ENCODE results near the gene OSBPL10. TPM values are rescaled to one million over a fixed set of nuclear protein-coding genes. Genes with fewer than 3 reads are reported as not detected.

Gene OSBPL10
- total and polyA plus RNA-seq, 2 of the 8 experiments (the other 6 are each of a cell fraction or from before 2014, with no cell fraction given) = 26.2 to 86.7 TPM

- DNase-seq (ENCODE audit: low read depth in 1 of 2, low spot score in 2 of 2) (no peak), FAIRE-seq (no peak)
- H2BK120ac ChIP-seq (replicated peaks; ENCODE audit: low read depth, low read length) = no peak overlapping the region
- H2BK20ac ChIP-seq (ENCODE audit: low read length) = no peak overlapping the region
- H2BK15ac ChIP-seq (ENCODE audit: low read length) = no peak overlapping the region
- no peak overlapping the region for H3K4me3 ChIP-seq (ENCODE audit: extremely low read depth in 1 of 4, insufficient read depth in 2 of 4, low read depth in 3 of 4, low read length in 4 of 4)
- H3K4ac ChIP-seq (replicated peaks; ENCODE audit: insufficient read length, low read depth, low read length) = no peak overlapping the region
- H4K20me1 ChIP-seq (replicated peaks in 1 of 2; ENCODE audit: control insufficient read depth in 1 of 2, insufficient read depth in 2 of 2, low read length in 2 of 2) = no peaks in the 10 kb centered on the region
- ChIA-PET CTCF (ENCODE audit: partially characterized antibody) (interaction anchor here (0.6 kb wide), 1 partner anchor 10 kb away, joined by 4 read pairs; no protein-coding TSS in a partner anchor), POLR2A (ENCODE audit: partially characterized antibody) (no interaction called here)
- H3K9ac ChIP-seq (replicated peaks in 1 of 4; ENCODE audit: extremely low read depth in 1 of 4, low read depth in 3 of 4, low read length in 3 of 4) = no peak overlapping the region
- no peak overlapping the region for H3K56ac ChIP-seq (replicated peaks; ENCODE audit: insufficient read length, low read depth, low read length)
- H4K8ac ChIP-seq (ENCODE audit: extremely low read depth, insufficient read depth, low read length) = no peak overlapping the region
- no peaks in the 10 kb centered on the region; a peak in 2 of 8 replicates for H3K36me3 ChIP-seq (ENCODE audit: control insufficient read depth in 2 of 4, insufficient read depth in 4 of 4, low read length in 3 of 4)
- no peaks in the 10 kb centered on the region for H3K27me3 ChIP-seq (replicated peaks in 1 of 4; ENCODE audit: control insufficient read depth in 3 of 4, extremely low read depth in 1 of 4, insufficient read depth in 3 of 4, low read length in 3 of 4)
- H2AK5ac ChIP-seq (ENCODE audit: low read depth, low read length) = no peak overlapping the region
- no peaks in the 10 kb centered on the region for H3K23me2 ChIP-seq (ENCODE audit: low read depth, low read length)
- no peak overlapping the region for H3K27ac ChIP-seq (ENCODE audit: low read depth, low read length)
- H3K4me1 ChIP-seq (replicated peaks in 1 of 4; ENCODE audit: control insufficient read depth in 3 of 4, insufficient read depth in 4 of 4, low read length in 3 of 4) = 0 out of 7 replicates have a peak, but pooled peaks cover 0 to 2% (median 0%) of the 10 kb centered on the region in 4 experiments
- H3K79me2 ChIP-seq (ENCODE audit: control insufficient read depth in 1 of 2, insufficient read depth in 2 of 2, low read length in 2 of 2) = peaks cover 0 to 9% of the 10 kb centered on the region in 2 experiments; a peak in 2 of 4 replicates
- H2BK5ac ChIP-seq (ENCODE audit: low read depth, low read length) = no peak overlapping the region
- no peak overlapping the region for H2BK12ac ChIP-seq (ENCODE audit: low read depth, low read length)
- H3K14ac ChIP-seq (ENCODE audit: insufficient read length) = no peak overlapping the region
- no peak overlapping the region for H4K91ac ChIP-seq (replicated peaks; ENCODE audit: insufficient read length, low read length)
- no peak overlapping the region for H3K23ac ChIP-seq (ENCODE audit: insufficient read length)
- H3K9me3 ChIP-seq (ENCODE audit: insufficient read depth in 2 of 2, low read depth in 1 of 2, low read length in 1 of 2) = no peaks in the 10 kb centered on the region; a peak in 1 of 4 replicates
- no peak overlapping the region for H3K18ac ChIP-seq (ENCODE audit: extremely low read depth, low read length)
- 97% methylated on average over 5 of the region's 5 CpGs; no CpG with 5 or more reads in 1 of the 2 experiments for WGBS, 2 experiments (ENCODE audit: extremely low coverage in 1 of 2, insufficient coverage in 1 of 2, insufficient read length in 1 of 2, insufficient replicate concordance in 2 of 2, low coverage in 1 of 2, low lambda C conversion rate in 2 of 2, missing lambda C conversion rate in 1 of 2)
- no peak overlapping the region for H3K4me2 ChIP-seq (ENCODE audit: insufficient read depth in 1 of 2, low read depth in 2 of 2, low read length in 2 of 2)
- no peak overlapping the region for H4K5ac ChIP-seq (ENCODE audit: insufficient read length, low read depth, low read length)
- 0 out of 2 replicates have a peak, but pooled peaks cover 2% of the 10 kb centered on the region for H3K79me1 ChIP-seq (ENCODE audit: low read depth, low read length)
- H2AFZ ChIP-seq (ENCODE audit: low read length) = no peak overlapping the region
- TF ChIP-seq KDM1A (IDR thresholded peaks at IDR 0.05; ENCODE audit: borderline replicate concordance, low read length) = no peak
- no peak for TF ChIP-seq RFX5 (IDR thresholded peaks at IDR 0.05; ENCODE audit: borderline replicate concordance, low read depth, low read length)
Measured at GRCh38 chr3:31762888-31763351, 218.1 kb downstream of the OSBPL10 start.
